PC-9 (cell line): ENCODE data around the gene HOXC4. TPM values are rescaled to one million over a fixed set of nuclear protein-coding genes. Genes with fewer than 3 reads are reported as not detected.

Experiments
- BruUV-seq: library from RNA; stranded (reverse); fragments of 400-500 nt; replicated peaks from 2 replicates; lab custom pipeline; 2021; lab: Mats Ljungman, UMichigan
- CTCF ChIA-PET: fragments of 300-600 bp; sonication (Branson Sonifier 250); formaldehyde crosslinking; loops from one replicate; lab custom pipeline; 2022; ENCODE audit warnings: antibody characterized with exemption; lab: Charles Lee
- POLR2A ChIA-PET: fragments of 300-600 bp; sonication (Branson Sonifier 250); formaldehyde crosslinking; loops from one replicate; lab custom pipeline; 2022; ENCODE audit warnings: antibody characterized with exemption; ENCODE audit not compliant: unreplicated experiment; lab: Charles Lee
- DNase-seq, 2 experiments: peaks; one replicate each; pipeline versions ENCODE4 v3.0.0 to v3.0.0-alpha.2; 2015 to 2022; ENCODE audit warnings: mixed read lengths in 1 of 2
- H2AFZ ChIP-seq: fragments of 200-600 bp; sonication (generic); 2 replicates; pipeline ENCODE4 v1.8.1; 2017; ENCODE audit warnings: antibody characterized with exemption
- H3F3A ChIP-seq: fragments of 200-600 bp; sonication (generic); 2 replicates; pipeline ENCODE4 v1.8.1; 2017; ENCODE audit warnings: antibody characterized with exemption, mild to moderate bottlenecking, low read depth; ENCODE audit not compliant: insufficient read depth
- H3K27ac ChIP-seq: fragments of 200-600 bp; sonication (generic); 2 replicates; pipeline ENCODE4 v1.6.1; 2016; ENCODE audit warnings: mixed run types
- H3K27me3 ChIP-seq: fragments of 200-600 bp; sonication (generic); 2 replicates; pipeline ENCODE4 v1.6.1; 2016; ENCODE audit warnings: low read depth, mixed run types; ENCODE audit not compliant: insufficient read depth
- H3K36me3 ChIP-seq: fragments of 200-600 bp; sonication (generic); 2 replicates; pipeline ENCODE4 v1.6.1; 2016; ENCODE audit warnings: low read depth, mixed run types
- H3K4me1 ChIP-seq: fragments of 200-600 bp; sonication (generic); replicated peaks from 2 replicates; pipeline ENCODE4 v1.6.1; 2016; ENCODE audit warnings: mixed run types; ENCODE audit not compliant: insufficient read depth
- H3K4me2 ChIP-seq: fragments of 200-600 bp; sonication (generic); 2 replicates; pipeline ENCODE4 v1.6.1; 2017; ENCODE audit warnings: mixed run types
- H3K4me3 ChIP-seq: fragments of 200-600 bp; sonication (generic); 2 replicates; pipeline ENCODE4 v1.6.1; 2016; ENCODE audit warnings: mixed run types
- H3K79me2 ChIP-seq: fragments of 200-600 bp; sonication (generic); 2 replicates; pipeline ENCODE4 v1.6.1; 2017; ENCODE audit warnings: low read depth, mixed run types
- H3K9me2 ChIP-seq: fragments of 200-600 bp; sonication (generic); 2 replicates; pipeline ENCODE4 v1.8.1; 2017; ENCODE audit warnings: mild to moderate bottlenecking; ENCODE audit not compliant: insufficient read depth
- H3K9me3 ChIP-seq: fragments of 200-600 bp; sonication (generic); 2 replicates; pipeline ENCODE4 v1.8.1; 2016; ENCODE audit warnings: low read depth; ENCODE audit not compliant: insufficient read depth
- H4K20me1 ChIP-seq: fragments of 200-600 bp; sonication (generic); 2 replicates; pipeline ENCODE4 v1.8.1; 2017; ENCODE audit not compliant: insufficient read depth
- CTCF ChIP-seq: fragments of 200-600 bp; sonication (generic); conservative IDR thresholded peaks from 2 replicates; pipeline ENCODE4 v1.6.1; 2017; ENCODE audit warnings: mixed run types, antibody characterized with exemption, mild to moderate bottlenecking, moderate library complexity
- EZH2 ChIP-seq: fragments of 200-600 bp; sonication (generic); IDR thresholded peaks from 2 replicates; pipeline ENCODE4 v1.8.0; 2017; ENCODE audit warnings: antibody characterized with exemption, low read depth
- intact Hi-C: fragments of 100-400 bp; cut with micrococcal nuclease; formaldehyde crosslinking; loops from one replicate; pipeline ENCODE4 v1.10.0; 2022; ENCODE audit not compliant: unreplicated experiment
- total RNA-seq: library from RNA; stranded (reverse); gene quantifications from 2 replicates; pipeline ENCODE4 v1.2.3, GENCODE V29; 2021

The HOXC4 gene
- total RNA-seq, 1 experiment from 2014 or later, result 3.8 TPM

DNA sequence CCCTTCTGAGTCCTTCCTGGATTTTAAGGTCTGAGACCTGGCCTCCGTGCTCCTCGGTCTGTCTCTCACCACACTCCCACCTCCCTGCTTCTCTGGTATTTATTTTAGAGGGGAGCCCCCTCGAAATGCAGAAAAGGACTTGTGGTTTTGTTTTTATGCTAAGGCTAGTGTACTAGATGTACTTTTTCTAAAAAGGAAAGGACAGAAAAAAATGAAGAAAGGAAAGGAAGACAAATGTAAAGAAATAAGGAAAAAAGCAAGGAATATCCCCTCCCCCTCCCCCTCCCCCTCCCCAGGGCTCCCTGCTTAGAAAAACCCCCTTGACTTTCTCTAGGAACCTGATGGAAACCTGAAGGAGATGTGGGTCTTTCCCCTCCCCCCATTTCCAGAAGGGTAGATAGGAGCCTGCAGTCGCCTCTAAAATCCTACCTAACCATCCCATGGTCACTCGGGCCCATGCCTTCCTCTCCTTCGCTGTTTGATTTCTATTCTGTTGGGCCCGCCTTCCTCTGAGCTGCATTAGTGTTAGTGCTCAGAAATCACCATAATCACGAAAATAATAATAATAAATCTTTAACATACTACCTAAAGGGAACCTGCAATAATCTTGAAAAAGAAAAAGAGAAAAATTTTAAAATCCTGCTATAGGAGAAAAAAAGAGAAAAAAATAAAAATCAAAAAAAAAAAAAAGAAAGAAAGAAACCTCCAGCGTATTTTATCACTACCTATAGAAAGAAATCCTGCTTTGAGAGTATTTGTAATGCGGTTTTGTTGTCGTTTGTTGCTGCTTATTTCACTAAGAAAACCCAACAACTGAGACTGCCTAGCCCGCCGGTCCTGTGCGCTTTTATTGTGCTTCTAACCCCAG is 41.7 kb upstream of the HOXC4 start:
- no peaks in the 10 kb centered on the region for H3K36me3 ChIP-seq
- no TSS peak for BruUV-seq
- POLR2A ChIA-PET, result no interaction called here
- no peaks in the 10 kb centered on the region for H3K79me2 ChIP-seq
- no peak overlapping the region for H3K27ac ChIP-seq
- H3K9me3 ChIP-seq, result no peaks in the 10 kb centered on the region
- no peak overlapping the region for H2AFZ ChIP-seq
- H3K27me3 ChIP-seq, result no peaks in the 10 kb centered on the region
- H3F3A ChIP-seq, result no peaks in the 10 kb centered on the region
- no peak overlapping the region for H3K4me3 ChIP-seq
- H3K4me1 ChIP-seq, result no peaks in the 10 kb centered on the region; the same call in 1 of the 2 replicates
- CTCF ChIA-PET, result no interaction called here
- no peak for TF ChIP-seq EZH2
- TF ChIP-seq CTCF, result no peak
- intact Hi-C loops, result no loop called here
- H3K4me2 ChIP-seq, result no peak overlapping the region
- no peaks in the 10 kb centered on the region for H3K9me2 ChIP-seq
- DNase-seq, result no peak
- no peaks in the 10 kb centered on the region for H4K20me1 ChIP-seq

DNA sequence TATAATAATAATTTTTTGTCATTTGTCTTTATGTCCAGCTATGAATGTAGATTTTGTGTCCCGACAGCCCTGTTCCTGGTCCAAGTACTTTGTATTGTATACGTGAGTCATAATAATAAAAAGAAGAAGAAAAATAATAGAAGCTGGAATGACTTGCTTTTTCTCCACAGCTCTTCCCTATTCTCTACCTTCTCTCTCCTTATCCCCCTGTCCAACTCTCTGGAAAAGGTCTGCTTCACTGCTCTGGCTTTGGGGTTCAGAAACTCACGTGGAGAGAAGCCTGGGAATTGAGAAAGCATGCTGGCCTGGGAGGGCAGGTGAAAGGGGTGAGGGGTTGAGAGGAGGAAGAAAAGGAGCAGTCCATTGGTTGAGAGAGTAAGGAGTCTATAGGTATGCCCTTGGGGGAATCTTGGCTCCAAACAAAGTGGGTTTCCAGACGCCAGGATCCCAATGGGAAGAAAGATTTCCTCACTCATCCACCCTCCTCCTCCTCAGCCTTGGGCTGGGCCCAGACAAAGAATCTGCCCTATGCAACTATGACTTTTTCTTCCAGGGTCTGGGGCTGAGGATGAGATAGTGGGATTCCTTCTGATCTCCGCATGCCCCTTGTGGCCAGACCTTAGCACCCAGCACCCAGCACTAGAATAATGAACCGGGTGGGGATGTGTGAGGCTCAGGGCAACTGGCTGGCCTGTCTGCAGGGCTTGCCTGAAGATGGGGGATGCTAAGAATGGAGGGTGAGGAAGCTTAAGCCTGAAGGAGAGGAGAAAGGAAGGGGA is 40.8 kb upstream of the HOXC4 start:
- TF ChIP-seq EZH2, result no peak
- TF ChIP-seq CTCF, result no peak
- no peak overlapping the region for H3K27ac ChIP-seq
- no peaks in the 10 kb centered on the region for H3K79me2 ChIP-seq
- DNase-seq, result no peak
- H3F3A ChIP-seq, result no peaks in the 10 kb centered on the region
- H4K20me1 ChIP-seq, result no peaks in the 10 kb centered on the region
- H3K9me3 ChIP-seq, result no peaks in the 10 kb centered on the region
- CTCF ChIA-PET, result no interaction called here
- H3K27me3 ChIP-seq, result no peaks in the 10 kb centered on the region
- no peak overlapping the region for H3K4me2 ChIP-seq
- H3K9me2 ChIP-seq, result no peaks in the 10 kb centered on the region
- intact Hi-C loops, result no loop called here
- no peak overlapping the region for H2AFZ ChIP-seq
- no peaks in the 10 kb centered on the region for H3K36me3 ChIP-seq
- no TSS peak for BruUV-seq
- no peak overlapping the region for H3K4me3 ChIP-seq
- H3K4me1 ChIP-seq, result no peaks in the 10 kb centered on the region; the same call in 1 of the 2 replicates
- POLR2A ChIA-PET, result no interaction called here

GRCh38 chr12:54014377-54015017 is 39.1 kb upstream of the HOXC4 start:
- ChIA-PET CTCF (no interaction called here), POLR2A (no interaction called here)
- no peaks in the 10 kb centered on the region for H3K79me2 ChIP-seq
- H3K4me3 ChIP-seq, result no peak overlapping the region
- H4K20me1 ChIP-seq, result no peaks in the 10 kb centered on the region
- no peak for DNase-seq
- intact Hi-C loops, result no loop called here
- no TSS peak for BruUV-seq
- H3K4me1 ChIP-seq, result no peaks in the 10 kb centered on the region; the same call in 1 of the 2 replicates
- H3K9me2 ChIP-seq, result no peaks in the 10 kb centered on the region
- no peaks in the 10 kb centered on the region for H3K36me3 ChIP-seq
- no peaks in the 10 kb centered on the region for H3F3A ChIP-seq
- H3K27me3 ChIP-seq, result no peaks in the 10 kb centered on the region
- H3K27ac ChIP-seq, result no peak overlapping the region
- H2AFZ ChIP-seq, result no peak overlapping the region
- no peak overlapping the region for H3K4me2 ChIP-seq
- no peaks in the 10 kb centered on the region for H3K9me3 ChIP-seq
- TF ChIP-seq EZH2 (no peak), CTCF (no peak)
